ENCODE results near the gene LHPP. TPM values are rescaled to one million over a fixed set of nuclear protein-coding genes. Genes with fewer than 3 reads are reported as not detected.

The LHPP gene
- total and polyA plus RNA-seq, 10 of the 15 experiments (the other 5 are each of a cell fraction or from before 2014, with no cell fraction given): 0.79 to 9.8 (median 6.7) TPM

GRCh38 chr10:124605481-124605855 lies 143.8 kb downstream of the LHPP start:
- no peak for DNase-seq (ENCODE audit: low read depth, low spot score)
- TF ChIP-seq USF2 (IDR thresholded peaks at IDR 0.05; ENCODE audit: borderline replicate concordance, low read depth, low read length) (no peak), EGR1 (IDR thresholded peaks at IDR 0.05; ENCODE audit: borderline replicate concordance in 1 of 2, low read depth in 2 of 2, low read length in 2 of 2) (no peak)
- Histone ChIP-seq H3K4me2 (ENCODE audit: control insufficient read depth, insufficient read depth) (no peak overlapping the region), H2AFZ (ENCODE audit: control insufficient read depth, low read depth, low read length) (no peak overlapping the region), H3K79me2 (ENCODE audit: control insufficient read depth, insufficient read depth, low read length) (no peaks in the 10 kb centered on the region), H3K27ac (ENCODE audit: control insufficient read depth, insufficient read depth) (no peak overlapping the region), H4K20me1 (ENCODE audit: control insufficient read depth, insufficient read depth) (no peaks in the 10 kb centered on the region), H3K9me3 (replicated peaks; ENCODE audit: control insufficient read depth, insufficient read depth, low read length) (no peaks in the 10 kb centered on the region), H3K9ac (ENCODE audit: control insufficient read depth, insufficient read depth, low read length) (no peak overlapping the region), H3K4me3 (no peak overlapping the region), H3K27me3 (replicated peaks in 1 of 2; ENCODE audit: control insufficient read depth in 2 of 2, insufficient read depth in 2 of 2, low read length in 1 of 2) (no peaks in the 10 kb centered on the region), H3K4me1 (ENCODE audit: control insufficient read depth, insufficient read depth, low read length) (peaks cover 7% of the 10 kb centered on the region), H3K36me3 (ENCODE audit: control insufficient read depth in 2 of 2, insufficient read depth in 2 of 2, low read length in 1 of 2) (no peaks in the 10 kb centered on the region)
- no peak for FAIRE-seq
- POLR2A ChIA-PET: no interaction called here
- SMC1A ChIA-PET (ENCODE audit: uncharacterized antibody, unreplicated experiment): no interaction called here
- CTCF ChIA-PET: no interaction called here
- 54% methylated on average over 5 of the region's 5 CpGs for WGBS (ENCODE audit: insufficient coverage, insufficient replicate concordance, low lambda C conversion rate, missing lambda C conversion rate)
- no peak for ATAC-seq
- RAD21 ChIA-PET (ENCODE audit: unreplicated experiment): no interaction called here
- BruUV-seq (replicated peaks): no TSS peak
- in situ Hi-C loops (cut with MboI) (no loop called here), intact Hi-C loops (cut with micrococcal nuclease; ENCODE audit: unreplicated experiment) (no loop called here)

GRCh38 chr10:124605856-124606812 lies 144.5 kb downstream of the LHPP start:
- Histone ChIP-seq H2AFZ (ENCODE audit: control insufficient read depth, low read depth, low read length) (no peak overlapping the region), H3K79me2 (ENCODE audit: control insufficient read depth, insufficient read depth, low read length) (no peaks in the 10 kb centered on the region), H3K36me3 (ENCODE audit: control insufficient read depth in 2 of 2, insufficient read depth in 2 of 2, low read length in 1 of 2) (no peaks in the 10 kb centered on the region), H3K4me2 (ENCODE audit: control insufficient read depth, insufficient read depth) (no peak overlapping the region), H3K9ac (ENCODE audit: control insufficient read depth, insufficient read depth, low read length) (no peak overlapping the region), H3K4me3 (no peak overlapping the region), H3K27ac (ENCODE audit: control insufficient read depth, insufficient read depth) (no peak overlapping the region), H4K20me1 (ENCODE audit: control insufficient read depth, insufficient read depth) (no peaks in the 10 kb centered on the region), H3K4me1 (ENCODE audit: control insufficient read depth, insufficient read depth, low read length) (peaks cover 9% of the 10 kb centered on the region), H3K27me3 (replicated peaks in 1 of 2; ENCODE audit: control insufficient read depth in 2 of 2, insufficient read depth in 2 of 2, low read length in 1 of 2) (no peaks in the 10 kb centered on the region), H3K9me3 (replicated peaks; ENCODE audit: control insufficient read depth, insufficient read depth, low read length) (no peaks in the 10 kb centered on the region)
- DNase-seq (ENCODE audit: low read depth, low spot score) (no peak), ATAC-seq (no peak), FAIRE-seq (no peak)
- ChIA-PET SMC1A (ENCODE audit: uncharacterized antibody, unreplicated experiment) (no interaction called here), POLR2A (no interaction called here), RAD21 (ENCODE audit: unreplicated experiment) (no interaction called here), CTCF (no interaction called here)
- BruUV-seq (replicated peaks): no TSS peak
- in situ Hi-C loops (cut with MboI): no loop called here
- no peak for TF ChIP-seq MEF2A (IDR thresholded peaks at IDR 0.05; ENCODE audit: insufficient read depth, low read depth, low read length)
- intact Hi-C loops (cut with micrococcal nuclease; ENCODE audit: unreplicated experiment): no loop called here
- 58% methylated on average over 30 of the region's 31 CpGs for WGBS (ENCODE audit: insufficient coverage, insufficient replicate concordance, low lambda C conversion rate, missing lambda C conversion rate)
